Astrocyte (in vitro differentiated cells and primary cell): ENCODE data around the gene PTPN13.

ENCODE experiments used
- EZH2 ChIP-seq: IDR thresholded peaks from 2 replicates; pipeline ENCODE4 v1.6.1; 2012; ENCODE audit warnings: mild to moderate bottlenecking, low read length, inconsistent platforms; ENCODE audit not compliant: insufficient read depth
- TF ChIP-seq, protein P1 (sequence below): IDR thresholded peaks from 2 replicates; pipeline ENCODE4 v1.5.1; 2011; ENCODE audit warnings: low read depth, mild to moderate bottlenecking, inconsistent platforms, low read length, moderate library complexity; ENCODE audit not compliant: insufficient read depth

GRCh38 chr4:86640469-86640868 lies 46.4 kb downstream of the PTPN13 start:
- TF ChIP-seq, protein P1, sequence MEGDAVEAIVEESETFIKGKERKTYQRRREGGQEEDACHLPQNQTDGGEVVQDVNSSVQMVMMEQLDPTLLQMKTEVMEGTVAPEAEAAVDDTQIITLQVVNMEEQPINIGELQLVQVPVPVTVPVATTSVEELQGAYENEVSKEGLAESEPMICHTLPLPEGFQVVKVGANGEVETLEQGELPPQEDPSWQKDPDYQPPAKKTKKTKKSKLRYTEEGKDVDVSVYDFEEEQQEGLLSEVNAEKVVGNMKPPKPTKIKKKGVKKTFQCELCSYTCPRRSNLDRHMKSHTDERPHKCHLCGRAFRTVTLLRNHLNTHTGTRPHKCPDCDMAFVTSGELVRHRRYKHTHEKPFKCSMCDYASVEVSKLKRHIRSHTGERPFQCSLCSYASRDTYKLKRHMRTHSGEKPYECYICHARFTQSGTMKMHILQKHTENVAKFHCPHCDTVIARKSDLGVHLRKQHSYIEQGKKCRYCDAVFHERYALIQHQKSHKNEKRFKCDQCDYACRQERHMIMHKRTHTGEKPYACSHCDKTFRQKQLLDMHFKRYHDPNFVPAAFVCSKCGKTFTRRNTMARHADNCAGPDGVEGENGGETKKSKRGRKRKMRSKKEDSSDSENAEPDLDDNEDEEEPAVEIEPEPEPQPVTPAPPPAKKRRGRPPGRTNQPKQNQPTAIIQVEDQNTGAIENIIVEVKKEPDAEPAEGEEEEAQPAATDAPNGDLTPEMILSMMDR, result no peak
- no peak for TF ChIP-seq EZH2
